H9 (cell line): Measurements from ENCODE around the gene ATP2A2. TPM values are rescaled to one million over a fixed set of nuclear protein-coding genes. Genes with fewer than 3 reads are reported as not detected.

Experiments
- DNase-seq: peaks from one replicate; pipeline ENCODE4 v3.0.0-alpha.2; 2017
- H2AFZ ChIP-seq: one replicate; pipeline ENCODE4 v1.6.1; 2013; ENCODE audit warnings: mild to moderate bottlenecking, low read length, control low read depth, moderate library complexity
- H2AK5ac ChIP-seq: 2 replicates; pipeline ENCODE4 v1.6.1; 2013; ENCODE audit warnings: low read length, control low read depth, mixed read lengths; ENCODE audit not compliant: insufficient read length
- H2BK120ac ChIP-seq: one replicate; pipeline ENCODE4 v1.6.1; 2013; ENCODE audit warnings: low read depth, mild to moderate bottlenecking, low read length, control low read depth, inconsistent platforms; ENCODE audit not compliant: poor library complexity, severe bottlenecking
- H2BK12ac ChIP-seq: 2 replicates; pipeline ENCODE4 v1.6.1; 2013; ENCODE audit warnings: low read length, control low read depth, mixed read lengths, low read depth; ENCODE audit not compliant: insufficient read length
- H2BK15ac ChIP-seq: 2 replicates; pipeline ENCODE4 v1.6.1; 2013; ENCODE audit warnings: low read depth, low read length, control low read depth
- H2BK20ac ChIP-seq: one replicate; pipeline ENCODE4 v1.6.1; 2013; ENCODE audit warnings: low read depth, mild to moderate bottlenecking, low read length, control low read depth, inconsistent platforms; ENCODE audit not compliant: poor library complexity, severe bottlenecking
- H2BK5ac ChIP-seq: 2 replicates; pipeline ENCODE4 v1.6.1; 2013; ENCODE audit warnings: low read length, control low read depth, mixed read lengths; ENCODE audit not compliant: insufficient read length
- H3K14ac ChIP-seq: 2 replicates; pipeline ENCODE4 v1.6.1; 2013; ENCODE audit warnings: low read length, control low read depth; ENCODE audit not compliant: insufficient read depth
- H3K18ac ChIP-seq: 2 replicates; pipeline ENCODE4 v1.6.1; 2013; ENCODE audit warnings: low read depth, mild to moderate bottlenecking, mixed read lengths, low read length, control low read depth; ENCODE audit not compliant: insufficient read length
- H3K23ac ChIP-seq: 2 replicates; pipeline ENCODE4 v1.6.1; 2013; ENCODE audit warnings: low read length, control low read depth, mixed read lengths, low read depth; ENCODE audit not compliant: insufficient read length
- H3K23me2 ChIP-seq: 2 replicates; pipeline ENCODE4 v1.6.1; 2013; ENCODE audit warnings: low read depth, mild to moderate bottlenecking, mixed read lengths, low read length, control low read depth; ENCODE audit not compliant: insufficient read length, poor library complexity, severe bottlenecking
- H3K27ac ChIP-seq: 2 replicates; pipeline ENCODE4 v1.5.1; 2013; ENCODE audit warnings: low read length, control low read depth, mixed read lengths, low read depth; ENCODE audit not compliant: insufficient read length
- H3K27me3 ChIP-seq: 2 replicates; pipeline ENCODE4 v1.6.1; 2013; ENCODE audit warnings: low read length, control low read depth, inconsistent platforms; ENCODE audit not compliant: insufficient read depth
- H3K4ac ChIP-seq: 2 replicates; pipeline ENCODE4 v1.6.1; 2013; ENCODE audit warnings: low read depth, mild to moderate bottlenecking, control low read depth, inconsistent platforms, low read length, moderate library complexity
- H3K4me1 ChIP-seq: 2 replicates; pipeline ENCODE4 v1.6.1; 2013; ENCODE audit warnings: low read length, control low read depth, inconsistent platforms; ENCODE audit not compliant: insufficient read depth
- H3K4me2 ChIP-seq: 2 replicates; pipeline ENCODE4 v1.6.1; 2013; ENCODE audit warnings: low read length, control low read depth, mixed read lengths; ENCODE audit not compliant: insufficient read length, insufficient read depth
- H3K56ac ChIP-seq: 2 replicates; pipeline ENCODE4 v1.6.1; 2013; ENCODE audit warnings: low read depth, mild to moderate bottlenecking, mixed read lengths, low read length, control low read depth; ENCODE audit not compliant: insufficient read length
- H3K79me1 ChIP-seq: 2 replicates; pipeline ENCODE4 v1.6.1; 2013; ENCODE audit warnings: low read depth, mild to moderate bottlenecking, moderate library complexity, low read length, control low read depth, inconsistent platforms; ENCODE audit not compliant: insufficient read depth, poor library complexity, severe bottlenecking
- H3K79me2 ChIP-seq: 2 replicates; pipeline ENCODE4 v1.6.1; 2013; ENCODE audit warnings: low read length, control low read depth, inconsistent platforms; ENCODE audit not compliant: insufficient read depth
- H3K9ac ChIP-seq: 2 replicates; pipeline ENCODE4 v1.6.1; 2013; ENCODE audit warnings: low read length, control low read depth, mixed read lengths; ENCODE audit not compliant: insufficient read length; ENCODE audit errors: extremely low read depth
- H3K9me3 ChIP-seq: one replicate; pipeline ENCODE4 v1.6.1; 2013; ENCODE audit warnings: low read depth, low read length, inconsistent platforms; ENCODE audit not compliant: control insufficient read depth
- H3T11ph ChIP-seq: one replicate; pipeline ENCODE4 v1.6.1; 2013; ENCODE audit warnings: mild to moderate bottlenecking, low read length, control low read depth, inconsistent platforms
- H4K20me1 ChIP-seq: one replicate; pipeline ENCODE4 v1.6.1; 2013; ENCODE audit not compliant: control insufficient read depth, insufficient read length, insufficient read depth
- H4K5ac ChIP-seq: 2 replicates; pipeline ENCODE4 v1.6.1; 2013; ENCODE audit warnings: low read depth, mild to moderate bottlenecking, mixed read lengths, low read length, control low read depth; ENCODE audit not compliant: insufficient read length
- H4K8ac ChIP-seq: replicated peaks from 2 replicates; pipeline ENCODE4 v1.6.1; 2013; ENCODE audit warnings: low read length, control low read depth, mixed read lengths, low read depth; ENCODE audit not compliant: insufficient read length
- H4K91ac ChIP-seq: 2 replicates; pipeline ENCODE4 v1.6.1; 2013; ENCODE audit warnings: low read depth, mild to moderate bottlenecking, moderate library complexity, mixed read lengths, low read length, control low read depth; ENCODE audit not compliant: insufficient read length
- H3K27ac Mint-ChIP-seq, 3 experiments: 2 replicates in 2 of 3; 3 replicates in 1 of 3; pipeline ENCODE4 v1.8.0; 2020 to 2021; ENCODE audit warnings: mixed read lengths in 3 of 3, mild to moderate bottlenecking in 1 of 3, moderate library complexity in 1 of 3
- H3K27me3 Mint-ChIP-seq: 2 replicates; pipeline ENCODE4 v1.8.0; 2021; ENCODE audit warnings: low read depth, mild to moderate bottlenecking, moderate library complexity, mixed read lengths
- H3K36me3 Mint-ChIP-seq, 3 experiments: 2 replicates in 2 of 3; 3 replicates in 1 of 3; pipeline ENCODE4 v1.8.0; 2020 to 2021; ENCODE audit warnings: low read depth in 3 of 3, mixed read lengths in 3 of 3; ENCODE audit not compliant: insufficient read depth in 1 of 3
- H3K4me1 Mint-ChIP-seq, 2 experiments: 2 replicates each; pipeline ENCODE4 v1.8.0; 2020; ENCODE audit warnings: mixed read lengths in 2 of 2
- H3K4me3 Mint-ChIP-seq, 2 experiments: 2 replicates in 1 of 2; 3 replicates in 1 of 2; pipeline ENCODE4 v1.8.0; 2020 to 2021; ENCODE audit warnings: mild to moderate bottlenecking in 2 of 2, mixed read lengths in 2 of 2, moderate library complexity in 1 of 2
- H3K9me3 Mint-ChIP-seq, 2 experiments: 2 replicates in 1 of 2; 3 replicates in 1 of 2; pipeline ENCODE4 v1.8.0; 2020; ENCODE audit warnings: mild to moderate bottlenecking in 2 of 2, mixed read lengths in 2 of 2, moderate library complexity in 1 of 2
- WGBS: extraction: QIAGEN DNeasy Blood & Tissue Kit; methylation state at CpG from one replicate; pipeline ENCODE4 v1.1.7; 2013; ENCODE audit warnings: missing lambda C conversion rate, low lambda C conversion rate, mixed read lengths; ENCODE audit not compliant: insufficient read length; ENCODE audit errors: extremely low coverage; 5-methylcytosine and 5-hydroxymethylcytosine counted together
- total RNA-seq: library from RNA; stranded (reverse); gene quantifications from 2 replicates; pipeline ENCODE4 v1.2.1, GENCODE V29; 2021
- TF ChIP-seq, protein P1 (sequence below): fragments of 200-600 bp; sonication (generic); conservative IDR thresholded peaks from 3 replicates; pipeline ENCODE4 v1.8.0; 2021; ENCODE audit warnings: antibody characterized with exemption, mild to moderate bottlenecking

Gene ATP2A2
- total RNA-seq, 1 experiment from 2014 or later = 257 TPM

DNA sequence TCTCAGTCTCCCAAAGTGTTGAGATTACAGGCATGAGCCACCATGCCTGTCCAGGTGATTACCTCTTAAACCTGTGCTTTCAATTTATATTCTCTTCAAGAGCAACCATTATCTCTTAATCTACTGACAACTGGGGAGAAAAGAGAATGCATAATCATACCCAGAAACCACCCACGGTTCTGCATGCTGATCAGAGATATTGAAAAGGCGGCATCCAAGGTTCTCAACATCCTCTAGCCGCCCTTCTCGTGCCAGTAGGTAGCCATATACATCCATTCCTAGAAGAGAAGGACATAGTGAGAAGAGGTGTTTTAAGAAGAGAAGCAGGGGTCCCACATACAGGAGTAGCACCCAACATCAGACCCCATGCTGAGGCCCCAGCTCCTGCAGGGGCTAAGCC lies 101.6 kb downstream of the ATP2A2 start:
- Histone ChIP-seq H2AFZ (no peak overlapping the region), H2BK12ac (no peak overlapping the region), H3K9me3 (no peaks in the 10 kb centered on the region), H3K79me2 (no peaks in the 10 kb centered on the region), H3K79me1 (no peaks in the 10 kb centered on the region), H3K9ac (no peak overlapping the region), H3T11ph (no peak overlapping the region), H4K20me1 (no peaks in the 10 kb centered on the region), H3K23ac (no peak overlapping the region), H3K4me1 (no peaks in the 10 kb centered on the region), H4K8ac (no peak overlapping the region), H4K91ac (no peak overlapping the region), H4K5ac (no peak overlapping the region), H3K18ac (no peak overlapping the region), H3K27me3 (no peaks in the 10 kb centered on the region), H3K4ac (no peak overlapping the region), H2BK15ac (no peak overlapping the region), H2BK20ac (no peak overlapping the region), H3K14ac (no peak overlapping the region), H2BK5ac (no peak overlapping the region), H2AK5ac (no peak overlapping the region), H3K23me2 (no peaks in the 10 kb centered on the region), H3K4me2 (no peak overlapping the region), H3K27ac (no peak overlapping the region), H3K56ac (no peak overlapping the region), H2BK120ac (no peak overlapping the region)
- no peak for DNase-seq
- Mint-ChIP-seq H3K9me3 (no peaks in the 10 kb centered on the region), H3K27me3 (no peaks in the 10 kb centered on the region), H3K4me3 (no peak overlapping the region), H3K36me3 (peaks cover 52 to 90% (median 79%) of the 10 kb centered on the region in 3 experiments), H3K27ac (no peak overlapping the region; a peak in 1 of 7 replicates), H3K4me1 (no peaks in the 10 kb centered on the region)
- WGBS = no CpG with 5 or more reads among the region's 4 CpGs
- TF ChIP-seq, protein P1, sequence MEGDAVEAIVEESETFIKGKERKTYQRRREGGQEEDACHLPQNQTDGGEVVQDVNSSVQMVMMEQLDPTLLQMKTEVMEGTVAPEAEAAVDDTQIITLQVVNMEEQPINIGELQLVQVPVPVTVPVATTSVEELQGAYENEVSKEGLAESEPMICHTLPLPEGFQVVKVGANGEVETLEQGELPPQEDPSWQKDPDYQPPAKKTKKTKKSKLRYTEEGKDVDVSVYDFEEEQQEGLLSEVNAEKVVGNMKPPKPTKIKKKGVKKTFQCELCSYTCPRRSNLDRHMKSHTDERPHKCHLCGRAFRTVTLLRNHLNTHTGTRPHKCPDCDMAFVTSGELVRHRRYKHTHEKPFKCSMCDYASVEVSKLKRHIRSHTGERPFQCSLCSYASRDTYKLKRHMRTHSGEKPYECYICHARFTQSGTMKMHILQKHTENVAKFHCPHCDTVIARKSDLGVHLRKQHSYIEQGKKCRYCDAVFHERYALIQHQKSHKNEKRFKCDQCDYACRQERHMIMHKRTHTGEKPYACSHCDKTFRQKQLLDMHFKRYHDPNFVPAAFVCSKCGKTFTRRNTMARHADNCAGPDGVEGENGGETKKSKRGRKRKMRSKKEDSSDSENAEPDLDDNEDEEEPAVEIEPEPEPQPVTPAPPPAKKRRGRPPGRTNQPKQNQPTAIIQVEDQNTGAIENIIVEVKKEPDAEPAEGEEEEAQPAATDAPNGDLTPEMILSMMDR = no peak

Other genes with a start within 250 kb of the ATP2A2 start
- gene C12orf76, start 232.7 kb upstream of the ATP2A2 start, total RNA-seq = 8.9 and 9.7 TPM in 2 replicates
- 9.3 and 9.7 TPM in 2 replicates for gene IFT81, start 156.9 kb upstream of the ATP2A2 start, total RNA-seq
- 87.7 and 91.1 TPM in 2 replicates for gene ANAPC7, start 122.5 kb downstream of the ATP2A2 start, total RNA-seq
- gene ARPC3, start 169.1 kb downstream of the ATP2A2 start, total RNA-seq = 184 and 188 TPM in 2 replicates
- gene GPN3, start 187.0 kb downstream of the ATP2A2 start, total RNA-seq = 45.3 and 47.6 TPM in 2 replicates
- gene FAM216A, start 187.6 kb downstream of the ATP2A2 start, total RNA-seq = 18.1 and 19.8 TPM in 2 replicates
- 77.6 and 81.5 TPM in 2 replicates for gene VPS29, start 220.9 kb downstream of the ATP2A2 start, total RNA-seq
- 0.22 TPM in 1 of 2 replicates, not detected in the other for gene RAD9B, start 221.1 kb downstream of the ATP2A2 start, total RNA-seq